CD4-positive, alpha-beta T cell treated with Interleukin-4 for 4 hours (primary cell): ENCODE results near the gene HMG20A.

Experiments
- DNase-seq: peaks from one replicate; pipeline ENCODE4 v3.0.0-alpha.2; 2020

The HMG20A gene

DNA sequence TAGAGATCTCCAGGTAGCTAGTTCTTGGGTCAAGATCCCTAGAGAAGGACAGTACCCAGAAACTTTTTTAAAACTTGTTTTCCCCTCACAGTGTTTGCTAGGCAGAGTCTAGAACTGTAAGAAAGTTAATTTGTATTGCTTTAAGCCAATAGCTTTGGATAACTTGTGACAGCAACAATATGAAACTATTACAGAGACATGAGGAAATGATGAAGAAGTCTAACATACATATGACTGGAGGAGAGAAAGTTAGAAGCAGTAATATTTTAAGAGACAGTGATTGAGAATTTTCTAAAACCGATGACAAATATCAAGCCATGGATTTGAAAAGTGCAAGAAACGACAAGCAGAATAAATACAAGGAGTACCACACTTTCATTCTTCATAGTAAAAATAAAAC lies 10.0 kb downstream of the HMG20A start:
- DNase-seq = no peak

DNA sequence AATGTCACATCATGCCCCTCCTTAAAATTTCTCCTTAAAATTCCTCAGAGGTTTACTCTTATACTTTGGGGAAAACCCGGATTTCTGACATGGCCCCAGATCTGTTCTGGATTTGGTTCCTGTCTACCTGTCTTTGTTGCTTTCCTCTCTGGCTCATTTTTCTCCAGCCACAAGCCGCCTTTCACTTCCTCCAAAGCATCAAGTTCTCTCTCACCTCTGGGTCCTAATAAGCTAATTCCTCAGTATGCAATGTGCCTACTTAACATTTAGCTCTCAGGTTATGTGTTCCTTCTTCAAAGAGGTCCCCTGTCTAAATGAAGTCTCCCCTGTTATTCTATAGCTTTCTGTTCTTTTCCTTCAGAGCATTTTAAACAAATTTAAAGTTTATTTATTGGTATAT lies 16.1 kb downstream of the HMG20A start:
- DNase-seq = no peak

DNA sequence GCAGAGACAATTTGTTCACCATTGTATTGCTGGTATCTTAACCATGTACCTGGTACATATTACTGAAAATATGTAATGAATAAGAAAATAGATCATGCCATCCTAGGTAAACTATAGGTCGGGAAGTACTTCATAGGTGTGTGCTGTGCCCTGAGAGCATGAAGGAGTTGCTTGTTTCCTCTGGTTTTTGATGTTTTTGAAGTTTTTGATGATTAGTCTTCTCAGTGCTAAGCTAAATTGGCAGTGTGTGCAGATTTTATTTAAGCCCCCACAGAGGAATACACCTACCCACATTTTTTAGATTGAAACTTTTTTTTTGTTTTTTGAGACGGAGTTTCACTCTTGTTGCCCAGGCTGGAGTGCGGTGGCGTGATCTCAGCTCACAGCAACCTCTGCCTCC lies 16.6 kb downstream of the HMG20A start:
- DNase-seq = no peak

DNA sequence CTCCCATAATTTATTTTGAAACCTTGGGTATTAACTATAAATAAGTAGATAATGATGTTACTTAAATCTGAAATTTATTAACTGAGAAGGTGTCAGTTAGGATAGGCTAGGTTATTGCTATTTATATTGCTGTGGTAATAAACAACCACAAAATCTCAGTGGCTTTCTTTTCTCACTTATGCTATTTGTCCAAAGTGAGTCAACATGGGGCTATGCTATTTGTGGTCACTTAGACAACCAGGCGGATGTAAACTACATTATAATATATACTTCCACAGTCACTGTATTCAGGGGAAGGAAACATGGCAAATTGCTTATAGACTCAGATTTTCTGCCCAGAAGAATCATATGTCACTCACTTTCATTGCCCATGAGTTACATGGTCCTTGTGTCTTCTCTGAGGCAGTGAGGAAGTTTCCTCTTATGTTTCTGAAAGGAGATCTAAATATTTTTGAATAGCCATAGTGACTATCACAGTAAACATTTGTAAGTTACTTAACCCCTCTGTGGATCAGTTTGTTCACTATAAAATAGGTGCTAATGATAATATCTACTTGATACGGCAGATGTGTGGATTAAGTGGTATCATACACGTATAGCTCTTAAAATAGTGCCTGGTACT lies 19.8 kb downstream of the HMG20A start:
- DNase-seq = no peak

DNA sequence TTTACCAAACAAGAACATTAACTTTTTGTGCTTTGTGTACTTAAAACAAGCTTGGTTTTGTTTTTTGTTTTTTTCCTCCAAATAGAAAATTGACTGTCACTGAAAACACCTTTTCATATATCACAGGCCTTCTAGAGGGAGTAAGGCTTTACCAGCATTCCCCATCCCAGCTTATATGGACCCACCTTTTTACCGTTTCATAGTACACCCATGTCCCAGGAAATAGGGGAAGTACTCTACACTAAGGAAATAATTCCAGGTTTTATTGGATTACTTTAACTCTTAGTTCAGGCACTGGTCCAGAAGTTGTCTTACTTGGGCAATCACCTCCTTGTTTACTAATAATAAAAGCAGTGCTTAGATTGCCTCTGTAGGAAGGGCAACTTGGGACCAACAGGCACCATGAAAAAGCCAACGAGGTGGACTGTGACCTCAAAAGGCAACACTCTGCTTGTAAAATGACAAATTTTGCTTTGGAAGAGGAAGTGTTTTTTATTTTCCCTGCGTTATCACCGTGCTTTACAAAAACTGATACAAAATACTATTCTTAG lies 26.2 kb downstream of the HMG20A start:
- DNase-seq = no peak

DNA sequence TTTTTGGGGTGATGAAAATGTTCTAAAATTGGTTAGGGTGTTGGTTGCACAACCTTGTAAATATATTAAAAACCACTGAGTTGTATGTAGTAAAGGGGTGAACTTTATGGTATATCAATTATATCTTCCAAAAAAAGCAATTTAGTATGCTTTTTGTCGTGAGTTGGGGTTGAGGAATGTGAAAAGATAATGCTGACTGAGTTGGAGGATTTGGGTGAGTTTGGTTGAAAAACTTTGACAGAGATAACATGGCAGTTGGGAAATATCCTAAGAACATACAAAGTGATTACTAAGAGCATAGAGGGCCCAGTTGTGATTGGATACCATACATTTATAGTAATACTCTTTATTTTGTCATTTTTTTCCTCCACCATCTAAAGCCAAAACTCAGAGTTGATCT lies 33.6 kb downstream of the HMG20A start:
- DNase-seq = no peak

DNA sequence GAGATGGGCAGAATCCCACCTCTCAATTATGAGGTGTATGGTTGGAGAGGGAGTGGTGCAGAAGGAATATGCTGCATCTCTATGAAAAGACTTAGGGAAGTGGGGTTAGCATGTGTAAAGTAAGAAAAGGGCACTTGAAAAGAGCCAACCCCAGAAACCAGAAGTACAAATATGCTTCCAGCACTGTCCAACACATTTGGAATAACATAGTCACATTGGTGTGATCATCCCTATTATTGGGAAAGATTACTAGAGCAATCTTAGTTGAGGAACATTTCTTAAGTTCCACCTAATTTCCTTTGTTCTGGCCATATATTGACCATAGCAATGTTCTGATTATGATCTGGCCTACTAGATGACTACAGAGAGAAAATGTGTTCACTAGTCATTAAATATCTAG lies 34.3 kb downstream of the HMG20A start:
- DNase-seq = no peak

DNA sequence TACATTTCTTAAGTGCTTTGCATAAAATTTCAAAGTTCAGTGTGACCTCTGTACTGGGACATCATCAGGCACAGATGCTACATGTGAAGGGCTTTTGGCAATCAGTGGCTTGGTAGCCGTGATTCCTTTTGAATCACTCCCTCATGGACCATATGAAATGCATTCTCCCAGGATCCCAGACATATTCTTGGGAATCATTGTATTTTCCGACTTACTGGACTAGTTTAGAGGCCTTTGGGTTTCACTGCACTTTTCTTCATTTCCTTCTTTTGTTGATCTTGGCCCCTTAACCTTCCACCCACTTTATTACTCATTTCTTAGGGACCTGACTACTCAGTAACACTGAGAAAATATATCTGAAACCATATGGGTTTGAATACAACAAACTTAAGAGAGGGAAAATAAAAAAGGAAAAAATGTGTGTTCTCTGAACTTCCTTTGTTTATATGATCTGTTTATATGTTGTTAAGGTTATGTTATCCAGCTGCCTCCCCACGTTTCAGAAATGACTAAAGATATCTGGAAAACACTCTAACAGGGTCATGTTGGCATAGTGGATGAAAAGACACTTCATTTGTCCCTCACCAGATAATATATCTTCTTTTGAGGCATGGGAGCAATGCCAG lies 35.1 kb downstream of the HMG20A start:
- DNase-seq = no peak

DNA sequence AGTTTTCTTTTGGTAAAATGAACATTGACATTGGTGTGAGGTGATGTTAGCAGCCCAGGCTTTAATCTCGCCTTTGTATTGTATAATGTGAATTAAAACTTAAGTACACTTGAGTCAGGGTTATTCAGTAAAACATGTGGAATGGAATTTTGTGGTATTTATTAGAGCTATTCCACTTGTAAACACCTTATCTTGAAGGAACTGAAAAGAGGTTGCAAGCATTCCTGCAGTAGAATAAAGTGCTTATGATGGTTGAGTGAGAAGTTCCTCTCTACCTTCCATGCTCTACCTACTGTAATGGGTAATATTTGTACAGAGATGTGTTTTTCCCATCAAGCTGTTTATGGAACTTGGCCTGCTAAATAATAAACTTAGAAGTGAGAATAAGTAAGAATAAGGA lies 36.1 kb downstream of the HMG20A start:
- DNase-seq = no peak

DNA sequence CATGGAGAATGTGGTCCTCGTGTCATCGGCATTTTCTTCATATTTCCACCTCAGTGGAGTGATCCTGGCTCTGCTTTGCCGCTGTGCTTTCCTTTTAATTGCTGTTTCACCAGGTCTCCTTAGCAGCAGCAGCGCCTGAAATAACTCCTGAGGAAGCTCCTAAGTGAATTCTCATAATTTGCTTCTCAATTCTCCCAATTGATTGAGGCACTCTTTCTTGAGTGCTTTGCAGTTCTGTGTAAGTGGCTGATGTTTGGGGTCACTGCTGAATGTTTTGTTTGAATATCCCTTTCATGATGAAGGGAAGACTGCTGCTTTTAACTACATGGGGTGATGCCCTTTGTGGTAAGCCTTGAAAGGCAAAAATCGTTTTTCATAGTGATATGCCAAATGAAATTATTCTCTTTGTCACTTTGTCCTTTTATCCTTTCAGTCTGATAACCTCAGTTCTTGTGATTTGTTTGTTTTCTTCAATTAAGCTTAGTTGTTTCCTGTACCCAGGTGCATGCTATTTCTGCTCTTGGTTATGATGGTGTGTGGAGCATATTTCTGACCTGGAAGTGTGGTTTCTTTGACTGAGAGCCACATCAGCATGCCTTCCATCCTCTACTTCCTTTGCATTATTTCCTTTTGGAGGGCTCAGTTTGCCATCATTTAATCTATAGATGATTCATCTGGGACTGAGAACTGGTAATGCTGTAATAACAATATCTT lies 36.7 kb downstream of the HMG20A start:
- DNase-seq = no peak

DNA sequence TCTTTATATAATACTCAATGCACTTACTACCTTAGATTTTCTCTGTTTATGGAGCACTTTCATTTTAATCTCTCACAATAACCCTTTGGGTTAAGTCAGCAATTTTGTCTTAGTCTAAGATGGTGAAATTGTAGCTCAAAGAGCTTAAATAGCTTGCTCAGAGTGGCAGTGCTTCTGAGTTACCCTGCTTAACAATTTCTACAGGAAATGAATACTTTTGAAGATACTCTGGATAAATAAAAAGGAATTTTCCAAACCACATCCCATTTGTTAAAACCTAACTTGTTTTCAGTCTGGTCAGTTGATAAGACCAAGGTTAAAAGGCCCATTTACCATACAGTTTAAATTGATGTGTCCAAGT lies 37.2 kb downstream of the HMG20A start:
- DNase-seq = no peak

DNA sequence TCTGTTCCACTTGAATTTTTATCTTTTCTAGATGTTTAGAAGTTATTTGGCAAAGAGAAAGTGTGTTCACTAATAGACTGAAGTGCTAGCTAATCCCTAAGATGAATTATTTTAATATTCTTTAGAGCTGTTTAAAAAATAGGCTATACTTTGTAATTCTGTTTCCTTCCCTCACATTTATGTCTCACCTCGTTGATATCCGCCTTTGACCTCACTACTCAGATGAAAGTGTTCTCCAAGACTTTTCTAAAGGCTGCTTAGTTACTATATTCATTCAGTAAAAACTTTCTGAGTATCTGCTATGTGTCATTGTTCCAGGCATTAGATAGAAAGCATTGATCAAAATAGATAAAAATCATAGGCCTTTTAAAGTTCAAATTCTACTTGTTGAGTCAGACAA lies 38.3 kb downstream of the HMG20A start:
- DNase-seq = no peak

DNA sequence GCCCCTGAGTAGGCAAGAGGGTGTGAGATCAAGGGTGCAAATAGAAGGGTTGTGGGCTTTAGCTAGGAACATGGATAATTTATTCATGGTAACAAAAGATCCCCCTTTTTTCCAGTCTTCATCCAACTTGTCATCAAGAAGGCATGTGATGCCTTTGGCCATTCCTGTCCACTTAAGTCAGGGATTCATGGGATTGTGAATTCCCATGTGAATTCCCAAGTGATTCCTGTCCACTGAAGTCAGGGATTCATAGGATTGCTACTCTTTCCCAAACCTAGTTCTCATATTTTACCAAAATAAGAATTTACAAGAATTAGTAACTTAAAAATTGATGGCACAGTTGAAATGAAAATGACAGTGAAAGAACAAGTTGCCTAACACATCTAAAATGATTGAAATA lies 40.8 kb downstream of the HMG20A start:
- DNase-seq = no peak

DNA sequence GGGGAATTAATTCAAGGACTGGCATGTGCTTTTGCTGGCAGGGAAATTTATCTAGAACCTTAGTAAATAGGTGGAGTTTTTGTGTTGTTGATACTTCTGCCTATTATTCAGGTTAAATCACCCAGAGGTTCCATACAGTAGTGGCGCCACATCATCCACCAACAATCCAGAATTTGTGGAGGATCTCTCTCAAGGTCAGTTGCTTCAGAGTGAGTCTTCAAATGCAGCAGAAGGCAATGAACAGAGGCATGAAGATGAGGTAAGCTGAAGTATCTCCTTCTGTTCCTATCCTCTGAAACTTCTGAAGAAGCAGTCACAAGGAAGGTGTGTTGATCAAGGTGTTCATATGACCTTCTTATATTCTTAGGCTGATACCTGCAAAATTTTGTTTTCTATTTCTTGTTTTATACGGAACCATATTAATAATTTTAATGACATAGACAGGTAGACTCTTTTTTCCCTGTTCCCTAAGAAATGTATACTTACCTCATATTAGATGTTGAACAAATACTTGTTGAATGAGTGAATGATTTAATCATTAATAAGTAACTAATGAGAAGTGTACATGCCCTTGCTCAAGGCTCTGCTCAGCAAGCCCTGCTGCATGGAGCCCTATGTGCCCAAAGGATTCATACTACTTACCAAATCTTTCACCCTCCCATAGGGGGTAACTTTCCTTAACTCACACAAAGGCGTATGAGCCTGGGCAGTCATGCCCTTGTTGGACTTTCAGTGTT lies 43.6 kb downstream of the HMG20A start:
- no peak for DNase-seq

DNA sequence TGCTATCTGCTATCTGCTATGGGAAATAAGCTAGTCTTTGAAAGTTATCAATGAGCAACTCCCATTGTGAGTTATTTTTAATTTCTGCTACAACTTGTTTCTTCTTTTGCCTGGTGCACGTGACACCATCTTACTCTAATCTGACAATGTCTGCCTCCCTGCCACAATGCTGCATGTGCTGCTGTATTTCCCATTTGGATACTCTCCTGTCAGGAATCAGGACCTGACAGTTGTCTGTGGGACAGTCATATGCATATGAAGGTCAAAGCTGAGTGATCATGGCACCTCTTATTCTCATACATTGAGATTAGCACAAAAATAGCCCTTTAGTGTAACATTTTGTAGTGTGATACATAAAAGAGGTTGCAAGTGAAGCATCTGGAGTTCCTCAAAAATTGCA lies 45.8 kb downstream of the HMG20A start:
- DNase-seq = no peak

DNA sequence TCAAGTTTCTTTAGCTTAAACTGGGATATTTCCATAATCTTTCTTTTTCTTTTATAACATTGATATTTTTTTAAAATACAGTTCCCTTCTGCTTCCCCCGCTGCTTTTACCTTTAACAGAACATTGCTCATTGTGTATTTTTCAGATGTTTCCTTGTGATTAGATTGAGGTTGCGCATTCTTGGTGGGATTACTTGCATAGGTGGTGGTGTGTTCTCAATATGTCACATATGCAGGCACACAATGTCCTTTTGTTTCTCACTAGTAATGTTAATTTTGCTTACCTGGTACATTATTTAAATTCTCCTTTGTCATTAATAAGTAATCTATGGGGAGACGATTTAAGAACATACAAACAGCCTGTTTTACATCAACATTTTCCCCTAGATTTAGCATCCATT lies 48.2 kb downstream of the HMG20A start:
- DNase-seq = no peak

DNA sequence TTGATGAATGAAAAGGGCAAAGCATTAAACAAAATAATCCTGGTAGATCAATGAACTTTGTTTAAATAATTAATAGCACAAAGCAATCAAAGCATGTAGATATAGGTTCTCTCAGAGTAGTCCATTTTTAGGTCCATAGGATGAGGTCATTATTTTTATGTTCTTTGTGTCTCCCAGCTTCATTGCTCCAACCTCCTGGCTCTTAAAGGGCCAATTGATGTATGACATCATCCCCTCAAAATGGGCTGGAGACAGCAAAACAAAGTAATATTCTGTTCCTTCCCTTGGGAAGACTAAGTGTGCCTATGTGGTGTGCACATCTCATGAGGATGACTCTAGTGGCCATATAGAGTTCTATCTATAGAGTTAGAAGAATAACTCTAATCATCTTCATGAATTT lies 49.5 kb downstream of the HMG20A start:
- no peak for DNase-seq

DNA sequence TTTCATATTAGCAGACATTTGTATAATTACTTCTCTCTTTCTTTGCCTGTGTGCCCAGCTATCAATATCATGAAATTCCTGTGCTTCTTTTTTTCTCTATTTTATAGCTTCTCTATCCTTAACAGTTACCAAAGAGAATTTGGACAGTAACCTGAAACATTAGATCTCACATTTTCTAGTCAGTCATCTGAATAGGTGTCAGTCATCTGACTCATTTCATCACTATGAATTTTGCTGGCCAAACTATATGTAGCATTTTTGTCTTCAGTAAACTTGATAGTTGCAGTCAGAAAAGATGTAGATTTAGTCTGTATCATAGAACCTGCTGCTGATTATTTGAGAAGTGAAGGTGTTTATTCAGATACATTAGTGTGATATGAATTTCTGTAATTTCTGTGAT lies 52.6 kb downstream of the HMG20A start:
- no peak for DNase-seq

DNA sequence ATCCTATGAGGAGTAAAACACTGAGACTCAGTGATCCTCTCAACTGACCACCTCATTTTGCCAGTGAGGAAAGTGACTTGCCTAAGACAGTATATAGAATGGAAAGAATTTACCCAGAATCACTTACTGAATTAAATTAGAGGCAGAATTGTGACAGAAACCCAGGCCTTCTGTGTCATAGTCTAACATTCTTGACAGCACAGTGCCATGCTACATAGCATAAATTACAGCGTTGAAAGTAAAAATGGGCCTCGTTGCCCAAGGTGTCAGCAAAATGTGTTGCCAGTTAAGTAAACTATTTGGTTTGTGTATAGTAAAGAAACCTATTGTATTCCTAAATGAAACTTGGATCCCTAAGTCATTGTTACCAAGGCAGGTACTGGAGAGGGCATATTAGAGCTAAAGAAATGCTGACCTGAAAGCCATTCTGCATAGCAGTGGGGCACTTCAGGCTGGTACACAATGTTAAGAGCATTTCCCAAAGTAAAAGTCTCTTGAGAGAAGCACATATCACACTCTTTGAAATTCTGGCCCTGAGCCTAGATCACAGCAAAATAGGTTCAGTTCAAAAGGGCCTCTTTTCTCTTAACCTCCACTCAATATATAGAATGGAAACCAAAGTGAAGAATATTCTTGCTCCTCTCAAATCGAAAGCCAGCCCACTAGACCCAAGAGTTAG lies 53.8 kb downstream of the HMG20A start:
- no peak for DNase-seq

DNA sequence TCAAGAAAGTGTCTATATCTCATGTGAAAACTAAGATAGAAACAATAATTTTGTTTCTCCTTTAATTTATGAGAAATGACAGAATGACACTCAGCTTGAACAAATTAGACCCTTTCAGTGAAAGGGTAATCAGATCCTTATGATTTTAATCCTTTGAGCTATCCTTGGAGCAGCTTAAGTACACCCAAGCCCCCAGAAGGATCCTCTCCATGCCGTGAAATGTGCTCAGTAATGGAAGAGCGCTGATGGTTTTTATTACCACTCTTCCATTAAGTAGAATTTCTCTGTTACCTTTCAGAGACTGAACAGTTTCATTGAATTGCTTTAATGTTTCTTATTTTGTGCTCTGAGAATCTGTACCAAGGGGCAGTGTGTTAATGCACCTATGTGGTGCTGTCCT lies 54.3 kb downstream of the HMG20A start:
- no peak for DNase-seq

DNA sequence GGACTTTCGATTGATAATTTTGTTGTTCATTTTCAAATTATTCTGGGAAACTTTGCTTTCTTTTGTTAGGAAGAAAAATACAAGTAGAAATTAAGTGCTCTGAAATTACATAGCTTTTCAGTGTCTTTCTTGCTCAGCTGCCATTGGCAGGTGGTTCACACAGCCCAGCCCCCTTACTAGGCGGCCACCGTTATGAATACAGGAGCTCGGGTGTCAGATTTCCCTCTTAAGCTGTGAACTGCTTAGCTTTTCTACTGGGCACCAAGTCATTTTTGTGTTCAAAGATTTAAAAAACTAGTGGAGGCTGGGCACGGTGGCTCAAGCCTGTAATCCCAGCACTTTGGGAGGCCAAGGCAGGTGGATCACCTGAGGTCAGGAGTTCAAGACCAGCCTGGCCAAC lies 55.2 kb downstream of the HMG20A start:
- no peak for DNase-seq

DNA sequence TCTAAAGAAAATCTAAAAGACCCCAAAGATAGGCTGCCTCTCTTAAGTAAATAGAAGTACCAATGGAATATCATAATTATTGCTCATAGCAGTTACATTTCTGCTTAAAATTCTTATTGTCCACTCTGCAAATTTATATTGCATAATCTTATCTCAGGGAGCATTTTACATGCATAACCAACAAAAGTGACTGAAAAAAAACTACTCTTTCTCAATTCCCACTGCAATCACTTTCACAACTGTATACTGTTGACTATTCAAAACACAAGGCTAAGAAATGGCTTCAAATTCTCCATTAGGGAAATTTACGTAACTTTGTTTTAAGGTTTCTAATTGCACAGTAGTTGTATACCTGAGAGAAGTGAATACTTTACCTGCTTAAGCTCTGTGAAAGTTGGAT lies 56.3 kb downstream of the HMG20A start:
- DNase-seq = no peak

DNA sequence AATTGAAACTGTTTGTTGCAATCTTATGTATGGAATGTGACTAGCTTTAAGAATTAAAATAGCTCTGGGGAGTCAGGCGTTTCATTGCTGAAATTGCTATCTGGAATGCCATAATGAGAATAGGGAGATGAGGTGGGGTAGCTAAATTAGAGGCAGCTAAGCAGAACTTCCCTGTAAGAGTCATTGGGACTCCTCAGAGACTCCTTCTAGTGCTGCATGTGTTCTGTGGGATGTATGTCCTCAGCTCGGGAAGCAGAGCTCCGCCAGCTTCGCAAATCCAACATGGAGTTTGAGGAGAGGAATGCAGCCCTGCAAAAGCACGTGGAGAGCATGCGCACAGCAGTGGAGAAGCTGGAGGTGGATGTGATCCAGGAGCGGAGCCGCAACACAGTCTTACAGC lies 57.4 kb downstream of the HMG20A start:
- no peak for DNase-seq
